OCI-LY1 (cell line): ENCODE results near the gene MICAL2.

ENCODE experiments used
- H2AFZ ChIP-seq: fragments of 200-600 bp; sonication (generic), shearing (Covaris generic); 2 replicates; pipeline ENCODE4 v1.6.0; 2014; ENCODE audit warnings: antibody characterized with exemption, mild to moderate bottlenecking, low read length
- H3F3A ChIP-seq: fragments of 200-600 bp; sonication (generic), shearing (Covaris generic); 2 replicates; pipeline ENCODE4 v1.6.0; 2014; ENCODE audit warnings: mild to moderate bottlenecking, antibody characterized with exemption, low read length, moderate library complexity; ENCODE audit not compliant: insufficient read depth
- H3K27ac ChIP-seq: fragments of 200-600 bp; sonication (generic); 2 replicates; pipeline ENCODE4 v1.5.1; 2014; ENCODE audit warnings: low read length, mixed run types, mild to moderate bottlenecking, low read depth; ENCODE audit not compliant: poor library complexity, severe bottlenecking
- H3K27me3 ChIP-seq: fragments of 200-600 bp; sonication (generic); 2 replicates; pipeline ENCODE4 v1.6.0; 2014; ENCODE audit warnings: antibody characterized with exemption, mild to moderate bottlenecking, low read length, moderate library complexity; ENCODE audit not compliant: insufficient read depth
- H3K36me3 ChIP-seq: fragments of 200-600 bp; sonication (generic); 2 replicates; pipeline ENCODE4 v1.6.1; 2014; ENCODE audit warnings: mild to moderate bottlenecking, antibody characterized with exemption, low read length, moderate library complexity, mixed read lengths; ENCODE audit not compliant: insufficient read depth
- H3K4me1 ChIP-seq: fragments of 200-600 bp; sonication (generic); 2 replicates; pipeline ENCODE4 v1.5.1; 2014; ENCODE audit warnings: mild to moderate bottlenecking, low read length, moderate library complexity; ENCODE audit not compliant: insufficient read depth, severe bottlenecking
- H3K4me2 ChIP-seq: fragments of 200-600 bp; sonication (generic), shearing (Covaris generic); 2 replicates; pipeline ENCODE4 v1.6.1; 2014; ENCODE audit warnings: low read length
- H3K4me3 ChIP-seq: fragments of 200-600 bp; sonication (generic); 2 replicates; pipeline ENCODE4 v1.5.1; 2014; ENCODE audit warnings: low read length, low read depth, mild to moderate bottlenecking, mixed read lengths; ENCODE audit not compliant: poor library complexity, severe bottlenecking
- H3K79me2 ChIP-seq: fragments of 200-600 bp; shearing (Covaris generic); 2 replicates; pipeline ENCODE4 v1.6.1; 2016; ENCODE audit warnings: mixed run types, low read length, mixed read lengths; ENCODE audit not compliant: insufficient read depth
- H3K9ac ChIP-seq: fragments of 200-600 bp; sonication (generic), shearing (Covaris generic); 2 replicates; pipeline ENCODE4 v1.6.1; 2014; ENCODE audit warnings: mild to moderate bottlenecking, low read length, mixed read lengths
- H3K9me2 ChIP-seq: fragments of 200-600 bp; sonication (generic), shearing (Covaris generic); 2 replicates; pipeline ENCODE4 v1.6.1; 2014; ENCODE audit warnings: low read depth, mild to moderate bottlenecking, low read length, mixed read lengths
- H3K9me3 ChIP-seq: fragments of 200-600 bp; shearing (Covaris generic); 2 replicates; pipeline ENCODE4 v1.6.1; 2014; ENCODE audit warnings: low read length, mixed read lengths
- H4K20me1 ChIP-seq: fragments of 200-600 bp; sonication (generic), shearing (Covaris generic); 2 replicates; pipeline ENCODE4 v1.6.0; 2016; ENCODE audit warnings: mild to moderate bottlenecking, low read length; ENCODE audit not compliant: insufficient read depth
- CTCF ChIP-seq: fragments of 200-600 bp; sonication (generic), shearing (Covaris generic); IDR thresholded peaks from 2 replicates; pipeline ENCODE4 v1.5.1; 2017; ENCODE audit warnings: mild to moderate bottlenecking, antibody characterized with exemption, low read length, moderate library complexity, mixed read lengths
- EZH2 ChIP-seq: fragments of 200-600 bp; sonication (generic), shearing (Covaris generic); IDR thresholded peaks from 2 replicates; pipeline ENCODE4 v1.8.0; 2017; ENCODE audit warnings: borderline replicate concordance, mixed run types, mild to moderate bottlenecking, antibody characterized with exemption, low read length, moderate library complexity, mixed read lengths

The MICAL2 gene

GRCh38 chr11:12282676-12283075 lies 172.3 kb downstream of the MICAL2 start:
- Histone ChIP-seq H3K9me2 (no peaks in the 10 kb centered on the region), H3K79me2 (no peaks in the 10 kb centered on the region), H3K27ac (no peak overlapping the region), H3K9me3 (no peaks in the 10 kb centered on the region), H3K27me3 (no peaks in the 10 kb centered on the region), H3K4me1 (no peaks in the 10 kb centered on the region), H3K9ac (no peak overlapping the region), H3K4me3 (no peak overlapping the region), H3K4me2 (no peak overlapping the region), H3K36me3 (no peaks in the 10 kb centered on the region), H4K20me1 (no peaks in the 10 kb centered on the region), H3F3A (no peaks in the 10 kb centered on the region), H2AFZ (no peak overlapping the region)
- TF ChIP-seq EZH2 = no peak
- TF ChIP-seq CTCF = no peak

GRCh38 chr11:12284316-12285050 lies 174.1 kb downstream of the MICAL2 start:
- Histone ChIP-seq H3F3A (no peaks in the 10 kb centered on the region), H3K4me2 (no peak overlapping the region), H3K4me1 (no peaks in the 10 kb centered on the region)

GRCh38 chr11:12285106-12285505 lies 174.7 kb downstream of the MICAL2 start:
- Histone ChIP-seq H2AFZ (no peak overlapping the region), H3K27ac (no peak overlapping the region), H3K79me2 (no peaks in the 10 kb centered on the region), H3K27me3 (no peaks in the 10 kb centered on the region), H3F3A (no peaks in the 10 kb centered on the region), H3K36me3 (no peaks in the 10 kb centered on the region), H3K4me2 (no peak overlapping the region), H3K9me2 (no peaks in the 10 kb centered on the region), H3K9me3 (no peaks in the 10 kb centered on the region), H3K9ac (no peak overlapping the region), H3K4me3 (no peak overlapping the region), H4K20me1 (no peaks in the 10 kb centered on the region), H3K4me1 (no peaks in the 10 kb centered on the region)
- TF ChIP-seq EZH2 = no peak
- TF ChIP-seq CTCF = no peak

More at GRCh38 chr11:12284316-12285050, 174.1 kb downstream of the MICAL2 start:
- Histone ChIP-seq H4K20me1 (no peaks in the 10 kb centered on the region), H3K36me3 (no peaks in the 10 kb centered on the region), H3K9me2 (no peaks in the 10 kb centered on the region), H2AFZ (no peak overlapping the region), H3K27me3 (no peaks in the 10 kb centered on the region), H3K4me3 (no peak overlapping the region), H3K27ac (no peak overlapping the region), H3K9ac (no peak overlapping the region), H3K9me3 (no peaks in the 10 kb centered on the region), H3K79me2 (no peaks in the 10 kb centered on the region)
- no peak for TF ChIP-seq CTCF
